ENCODE results near the gene FLNC.
A peak's percentile ranks its signal among the peaks of the same experiment; 100 is the strongest.

Gene FLNC

DNA sequence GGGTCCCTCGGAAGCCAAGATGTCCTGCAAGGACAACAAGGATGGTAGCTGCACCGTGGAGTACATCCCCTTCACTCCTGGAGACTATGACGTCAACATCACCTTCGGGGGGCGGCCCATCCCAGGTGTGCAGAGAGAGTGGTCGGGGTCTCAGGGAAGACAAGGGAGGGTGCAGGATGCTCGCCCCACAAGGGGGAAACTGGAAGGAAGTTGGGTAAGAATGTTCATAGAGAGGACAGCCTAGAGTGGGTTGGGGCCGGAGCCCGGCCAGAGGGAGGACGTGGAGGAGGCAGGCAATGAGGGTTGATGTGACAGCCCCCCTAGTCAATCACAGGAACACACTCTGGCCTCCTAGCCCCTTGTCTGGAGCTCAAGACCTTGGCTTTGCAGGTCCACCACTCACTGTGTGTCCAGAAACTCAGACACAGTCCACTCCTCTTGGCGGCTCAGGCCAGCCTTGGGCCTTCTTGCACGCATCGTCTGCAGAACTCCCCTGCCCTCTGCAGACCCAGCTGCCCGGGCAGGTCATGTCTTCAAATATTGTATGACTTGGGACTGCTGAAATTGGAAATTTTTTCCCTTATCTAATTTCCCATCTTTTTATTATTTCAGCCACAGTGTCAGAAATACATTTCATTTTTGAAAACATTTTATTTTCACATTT, 16.7 kb downstream of the FLNC start:
- no peak for DNase-seq (ENCODE audit: low read depth in 2 of 2)

DNA sequence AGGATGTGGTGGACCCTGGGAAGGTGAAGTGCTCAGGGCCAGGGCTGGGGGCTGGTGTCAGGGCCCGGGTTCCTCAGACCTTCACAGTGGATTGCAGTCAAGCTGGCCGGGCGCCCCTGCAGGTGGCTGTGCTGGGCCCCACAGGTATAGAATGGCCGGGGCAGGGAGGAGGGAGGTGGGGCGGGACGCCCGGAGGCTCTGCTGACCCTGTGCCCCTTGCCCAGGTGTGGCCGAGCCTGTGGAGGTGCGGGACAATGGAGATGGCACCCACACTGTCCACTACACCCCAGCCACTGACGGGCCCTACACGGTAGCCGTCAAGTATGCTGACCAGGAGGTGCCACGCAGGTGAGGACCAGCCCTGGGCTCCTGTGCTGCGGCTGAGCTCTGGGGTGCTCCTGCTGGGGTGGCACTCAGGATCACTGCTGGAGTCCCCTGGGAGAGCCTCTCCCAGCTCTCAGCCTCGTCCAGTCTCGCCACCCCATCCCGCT, 17.6 kb downstream of the FLNC start:
- DNase-seq (ENCODE audit: low read depth in 2 of 2), result no peak

DNA sequence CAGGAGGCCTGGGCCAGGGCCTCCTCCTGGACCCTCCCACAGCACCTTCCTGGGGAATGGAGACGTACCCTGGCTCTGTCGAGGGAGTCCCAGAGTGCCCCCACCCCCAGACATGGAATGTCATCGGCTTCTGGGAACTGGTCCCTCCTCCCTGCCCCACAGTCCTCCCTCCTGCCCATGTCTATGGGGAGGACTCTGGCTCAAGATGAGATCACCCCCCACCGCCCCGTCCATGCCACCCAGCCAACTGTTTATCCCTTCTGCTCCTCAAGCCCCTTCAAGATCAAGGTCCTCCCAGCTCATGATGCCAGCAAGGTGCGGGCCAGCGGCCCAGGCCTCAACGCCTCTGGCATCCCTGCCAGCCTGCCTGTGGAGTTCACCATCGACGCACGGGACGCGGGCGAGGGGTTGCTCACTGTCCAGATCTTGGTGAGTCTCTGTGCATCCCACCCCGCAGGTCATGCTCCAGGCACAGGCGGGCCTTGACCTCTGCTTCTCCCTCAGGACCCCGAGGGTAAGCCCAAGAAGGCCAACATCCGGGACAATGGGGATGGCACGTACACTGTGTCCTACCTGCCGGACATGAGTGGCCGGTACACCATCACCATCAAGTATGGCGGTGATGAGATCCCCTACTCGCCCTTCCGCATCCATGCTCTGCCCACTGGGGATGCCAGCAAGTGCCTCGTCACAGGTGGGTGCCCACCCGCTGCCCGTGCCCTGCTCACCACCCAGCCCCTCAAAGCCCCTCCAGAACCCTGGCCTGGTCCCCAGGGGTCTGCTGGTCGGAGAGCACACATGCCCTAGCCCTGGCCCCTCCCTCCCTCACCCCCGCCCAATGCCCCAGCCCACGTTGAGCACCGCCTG, 18.3 kb downstream of the FLNC start:
- DNase-seq (ENCODE audit: low read depth in 2 of 2), result no peak

DNA sequence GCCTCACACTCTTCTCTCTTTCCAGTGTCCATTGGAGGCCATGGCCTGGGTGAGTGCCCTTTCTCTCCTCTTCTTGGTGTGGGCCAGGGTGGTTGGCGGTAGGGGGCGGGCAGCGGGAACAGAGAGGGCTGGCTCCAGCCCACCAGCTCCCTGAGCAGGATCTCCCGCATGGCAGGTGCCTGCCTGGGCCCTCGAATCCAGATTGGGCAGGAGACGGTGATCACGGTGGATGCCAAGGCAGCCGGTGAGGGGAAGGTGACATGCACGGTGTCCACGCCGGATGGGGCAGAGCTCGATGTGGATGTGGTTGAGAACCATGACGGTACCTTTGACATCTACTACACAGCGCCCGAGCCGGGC, 18.9 kb downstream of the FLNC start:
- no peak for DNase-seq (ENCODE audit: low read depth in 2 of 2)

DNA sequence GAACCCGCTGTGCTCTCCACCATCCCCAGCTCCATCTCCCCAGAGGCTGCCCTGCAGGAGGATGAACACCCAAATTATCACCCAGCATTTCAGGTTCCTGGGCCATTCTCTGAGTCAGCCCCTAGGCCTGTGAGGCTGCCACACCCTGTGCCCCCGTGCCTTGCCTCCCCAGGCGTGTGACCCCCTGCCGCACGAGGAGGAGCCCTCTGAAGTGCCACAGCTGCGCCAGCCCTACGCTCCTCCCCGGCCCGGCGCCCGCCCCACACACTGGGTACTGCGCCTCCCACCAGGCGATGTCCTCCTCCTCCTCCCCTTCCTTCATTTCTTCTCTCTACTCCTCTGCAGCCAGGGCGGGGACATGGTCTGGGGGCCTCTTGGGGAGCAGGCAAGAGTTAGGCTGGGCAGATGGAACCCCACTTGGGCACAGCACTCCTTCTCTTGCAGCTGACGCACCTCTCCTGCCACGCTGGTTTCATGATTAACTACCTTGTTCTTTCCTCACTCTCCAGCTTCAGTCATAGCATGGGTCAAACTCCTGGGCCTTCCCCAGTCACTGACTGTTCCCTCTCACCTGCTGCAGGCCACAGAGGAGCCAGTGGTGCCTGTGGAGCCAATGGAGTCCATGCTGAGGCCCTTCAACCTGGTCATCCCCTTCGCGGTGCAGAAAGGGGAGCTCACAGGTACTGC, 19.7 kb downstream of the FLNC start:
- no peak for DNase-seq (ENCODE audit: low read depth in 2 of 2)

DNA sequence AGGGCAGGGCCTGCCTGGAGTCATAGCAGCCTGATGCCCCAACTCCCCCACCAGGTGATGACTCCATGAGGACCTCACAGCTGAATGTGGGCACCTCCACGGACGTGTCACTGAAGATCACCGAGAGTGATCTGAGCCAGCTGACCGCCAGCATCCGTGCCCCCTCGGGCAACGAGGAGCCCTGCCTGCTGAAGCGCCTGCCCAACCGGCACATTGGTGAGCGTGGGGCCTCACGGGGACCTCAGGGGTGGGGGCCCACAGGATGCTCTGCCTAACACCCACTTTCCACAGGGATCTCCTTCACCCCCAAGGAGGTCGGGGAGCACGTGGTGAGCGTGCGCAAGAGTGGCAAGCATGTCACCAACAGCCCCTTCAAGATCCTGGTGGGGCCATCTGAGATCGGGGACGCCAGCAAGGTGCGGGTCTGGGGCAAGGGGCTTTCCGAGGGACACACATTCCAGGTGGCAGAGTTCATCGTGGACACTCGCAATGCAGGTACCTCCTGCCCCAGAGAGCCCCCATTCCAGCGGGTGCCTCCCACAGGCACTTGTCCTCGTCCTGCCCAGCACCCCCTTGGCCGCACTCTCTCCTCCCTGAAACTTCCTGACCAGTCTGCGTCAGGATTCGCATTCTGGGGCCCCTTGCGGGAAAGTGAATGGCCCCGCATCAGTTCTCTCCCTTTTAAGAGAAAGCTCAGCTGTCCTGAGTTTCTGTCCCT, 22.5 kb downstream of the FLNC start:
- no peak for DNase-seq (ENCODE audit: low read depth in 2 of 2)

DNA sequence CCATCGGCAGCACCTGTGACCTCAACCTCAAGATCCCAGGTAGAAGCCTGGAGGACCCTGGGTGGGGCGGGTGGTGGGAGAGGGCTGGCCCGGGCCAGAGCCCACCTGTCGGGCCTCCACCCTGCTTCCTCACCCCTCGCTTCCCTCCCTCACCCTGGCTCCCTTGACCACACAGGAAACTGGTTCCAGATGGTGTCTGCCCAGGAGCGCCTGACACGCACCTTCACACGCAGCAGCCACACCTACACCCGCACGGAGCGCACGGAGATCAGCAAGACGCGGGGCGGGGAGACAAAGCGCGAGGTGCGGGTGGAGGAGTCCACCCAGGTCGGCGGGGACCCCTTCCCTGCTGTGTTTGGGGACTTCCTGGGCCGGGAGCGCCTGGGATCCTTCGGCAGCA, 23.6 kb downstream of the FLNC start:
- no peak for DNase-seq (ENCODE audit: low read depth in 2 of 2)

DNA sequence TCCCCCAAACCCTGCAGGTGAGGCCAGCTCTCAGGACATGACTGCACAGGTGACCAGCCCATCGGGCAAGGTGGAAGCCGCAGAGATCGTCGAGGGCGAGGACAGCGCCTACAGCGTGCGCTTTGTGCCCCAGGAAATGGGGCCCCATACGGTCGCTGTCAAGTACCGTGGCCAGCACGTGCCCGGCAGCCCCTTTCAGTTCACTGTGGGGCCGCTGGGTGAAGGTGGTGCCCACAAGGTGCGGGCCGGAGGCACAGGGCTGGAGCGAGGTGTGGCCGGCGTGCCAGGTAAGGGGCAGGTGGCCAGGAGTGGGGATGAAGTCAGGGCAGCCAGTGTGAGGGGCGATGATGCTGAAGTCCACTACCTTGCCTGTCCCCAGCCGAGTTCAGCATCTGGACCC, 24.2 kb downstream of the FLNC start:
- DNase-seq (ENCODE audit: low read depth in 2 of 2), result no peak

DNA sequence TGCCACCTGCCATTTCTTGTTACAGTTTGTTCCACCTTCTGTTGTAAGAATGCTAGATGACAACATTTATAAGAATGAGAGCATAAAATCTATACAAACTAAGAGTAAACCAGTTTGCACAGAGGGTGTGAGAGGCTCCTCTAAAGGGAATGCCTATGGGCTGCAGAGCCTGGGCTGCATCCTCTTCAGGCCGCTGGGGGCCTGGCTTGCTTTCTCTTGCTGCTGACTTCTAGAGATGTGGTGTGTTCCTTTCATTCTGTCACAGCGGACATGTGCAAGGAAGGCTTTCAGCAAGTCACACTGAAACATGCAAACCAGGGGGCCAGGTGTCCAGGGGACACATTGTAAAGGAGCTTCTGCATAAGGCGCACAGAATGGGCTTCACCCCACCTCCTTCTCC, 25.4 kb downstream of the FLNC start:
- no peak for DNase-seq (ENCODE audit: low read depth in 2 of 2)

DNA sequence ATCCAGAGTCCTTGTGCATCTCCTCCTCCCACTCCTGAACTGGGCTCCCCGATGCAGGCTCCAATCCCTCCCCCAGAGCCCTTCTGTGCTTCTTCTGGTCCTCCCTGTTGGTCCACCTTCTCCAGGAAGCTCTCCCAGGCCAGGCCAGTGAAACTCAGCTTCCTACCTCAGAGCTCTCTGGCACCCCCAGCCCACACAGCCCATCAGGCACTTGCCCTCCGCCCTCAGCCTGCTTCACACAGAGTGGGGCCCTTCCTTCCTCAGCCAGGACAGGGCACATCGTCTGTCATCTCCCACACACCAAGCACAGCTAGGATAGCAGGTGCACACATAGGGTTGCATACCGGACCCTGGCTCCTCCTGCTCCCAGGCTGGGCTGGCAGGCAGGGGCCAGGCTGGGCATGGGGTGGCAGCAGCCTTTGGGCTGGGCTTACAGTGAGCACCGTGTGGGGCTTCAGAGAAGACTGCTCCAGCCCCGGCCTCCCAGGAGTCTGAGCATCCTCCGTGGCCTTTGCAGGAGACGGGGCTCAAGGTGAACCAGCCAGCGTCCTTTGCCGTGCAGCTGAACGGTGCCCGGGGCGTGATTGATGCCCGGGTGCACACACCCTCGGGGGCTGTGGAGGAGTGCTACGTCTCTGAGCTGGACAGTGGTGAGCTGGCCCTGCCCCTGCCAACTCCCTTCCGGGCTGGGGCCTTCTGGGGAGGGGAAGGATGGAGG, 26.0 kb downstream of the FLNC start:
- no peak for DNase-seq (ENCODE audit: low read depth in 2 of 2)

DNA sequence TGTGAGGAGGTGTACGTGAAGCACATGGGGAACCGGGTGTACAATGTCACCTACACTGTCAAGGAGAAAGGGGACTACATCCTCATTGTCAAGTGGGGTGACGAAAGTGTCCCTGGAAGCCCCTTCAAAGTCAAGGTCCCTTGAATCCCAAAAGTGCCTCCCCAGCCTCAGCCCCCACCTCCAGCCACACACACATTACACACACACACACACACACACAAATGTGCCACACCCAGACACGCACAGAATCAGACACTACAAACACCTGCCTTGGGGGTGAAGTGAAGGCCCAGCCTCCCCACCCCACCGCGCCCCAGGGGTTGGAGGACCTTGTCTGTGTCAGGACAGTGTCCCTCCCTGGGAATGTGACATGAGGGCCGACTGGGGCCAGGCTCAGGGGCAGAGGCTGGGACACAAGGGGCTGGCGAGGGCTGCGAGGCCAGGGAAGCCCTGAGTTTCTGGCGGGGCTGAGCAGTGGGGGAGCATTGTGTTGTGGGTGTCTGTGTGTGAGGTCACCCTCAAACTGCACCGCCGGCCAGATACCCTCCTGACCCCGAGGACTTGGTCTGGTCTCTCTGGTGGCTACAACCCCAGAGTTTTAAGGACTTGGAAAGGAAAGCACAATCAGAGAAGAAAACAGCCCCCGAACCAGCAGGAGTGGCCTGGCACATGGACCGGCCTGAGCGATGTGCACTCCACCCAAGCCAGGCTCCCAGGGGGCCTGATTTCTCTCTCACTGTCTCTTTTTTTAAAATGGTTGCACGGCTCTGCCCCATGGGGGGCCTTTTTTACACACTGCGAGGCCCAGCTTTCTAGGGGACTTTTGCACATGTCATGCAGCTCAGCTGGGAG, 28.4 kb downstream of the FLNC start:
- no peak for DNase-seq (ENCODE audit: low read depth in 2 of 2)

DNA sequence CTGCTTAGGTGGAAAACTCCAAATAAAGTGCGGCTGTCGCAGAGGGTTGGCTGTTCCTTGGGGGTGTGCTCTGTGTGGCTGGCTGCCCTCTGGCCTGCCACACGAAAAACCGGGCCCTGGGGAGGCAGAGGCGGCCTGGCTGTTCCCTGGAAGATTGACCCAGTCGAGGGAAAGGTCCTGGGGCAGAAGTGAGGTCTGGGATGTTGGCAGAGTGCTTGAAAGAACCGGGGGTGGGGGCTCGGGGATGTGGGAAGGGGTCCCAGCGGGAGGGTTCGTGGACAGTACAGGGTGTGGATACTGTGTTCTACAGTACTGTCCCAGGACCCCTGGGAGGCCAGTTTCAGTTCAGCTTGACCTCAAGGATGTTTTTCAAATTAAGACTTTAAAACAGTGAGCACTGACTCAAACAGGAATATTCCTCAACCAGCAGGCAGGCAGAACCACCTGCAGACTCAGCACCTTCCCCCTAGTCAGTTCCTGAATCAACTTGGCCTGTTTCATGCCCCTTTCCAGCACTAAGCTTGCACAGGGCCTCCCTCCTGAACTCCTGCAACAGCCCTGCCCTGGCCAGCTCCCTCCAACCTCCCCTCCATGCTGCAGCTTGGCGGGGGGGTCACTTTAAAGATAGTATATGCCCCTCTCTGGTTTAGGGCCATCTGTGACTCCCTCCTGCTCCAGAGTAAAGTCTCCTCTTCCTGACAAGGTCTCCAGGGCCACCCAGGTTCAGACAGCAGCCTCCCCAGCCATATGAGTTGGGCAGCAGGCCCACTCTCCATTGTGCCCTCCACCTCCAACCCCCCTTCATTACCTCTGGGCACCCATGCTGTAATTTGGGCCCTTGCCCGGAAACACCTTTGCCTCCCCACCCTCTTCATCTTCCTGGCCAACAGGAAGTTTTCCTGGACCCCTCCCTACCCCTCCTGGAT, 29.3 kb downstream of the FLNC start:
- no peak for DNase-seq (ENCODE audit: low read depth in 2 of 2)

DNA sequence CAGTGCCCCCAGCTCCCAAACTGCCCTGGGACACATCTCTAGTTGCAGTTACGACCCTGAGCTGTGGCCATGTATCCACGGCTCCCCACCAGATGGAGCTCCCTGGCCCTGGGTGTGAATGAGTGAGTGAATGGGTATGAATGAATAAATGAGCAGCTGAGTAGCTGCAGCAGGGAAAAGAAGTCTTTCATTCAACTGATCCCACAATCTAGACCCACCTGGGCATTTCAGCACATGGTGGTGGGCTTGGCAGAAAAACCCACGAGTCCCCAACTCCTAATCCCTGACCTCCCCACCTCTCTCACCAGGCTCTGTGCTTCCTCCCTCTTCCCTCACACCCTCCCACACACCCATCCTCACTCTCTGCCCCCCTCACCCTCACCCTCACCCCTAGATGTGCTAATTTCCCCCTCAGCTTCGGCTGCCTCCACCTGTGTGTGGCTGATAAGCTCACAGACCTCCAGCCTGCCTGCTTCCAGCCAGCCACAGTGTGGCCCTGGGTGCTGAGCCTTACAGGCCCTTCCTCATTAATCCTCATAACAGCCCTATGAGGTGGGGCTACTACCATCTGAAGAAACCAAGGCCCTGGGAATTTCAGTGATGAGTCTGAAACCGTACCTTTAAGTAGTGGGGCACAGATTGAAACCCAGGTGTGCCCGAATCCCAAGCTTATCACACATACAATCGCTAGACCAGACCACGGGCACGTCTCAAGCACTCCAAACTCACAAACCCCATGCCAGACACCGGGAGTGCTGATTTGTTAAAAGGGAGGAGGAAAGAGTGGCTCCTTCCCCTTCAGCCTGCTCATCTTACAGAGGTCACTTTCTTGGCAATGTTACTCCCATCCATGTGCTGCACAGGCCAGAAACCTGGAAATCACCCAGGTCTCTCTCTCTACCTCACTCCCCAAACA, 30.2 kb downstream of the FLNC start:
- no peak for DNase-seq (ENCODE audit: low read depth in 2 of 2)

DNA sequence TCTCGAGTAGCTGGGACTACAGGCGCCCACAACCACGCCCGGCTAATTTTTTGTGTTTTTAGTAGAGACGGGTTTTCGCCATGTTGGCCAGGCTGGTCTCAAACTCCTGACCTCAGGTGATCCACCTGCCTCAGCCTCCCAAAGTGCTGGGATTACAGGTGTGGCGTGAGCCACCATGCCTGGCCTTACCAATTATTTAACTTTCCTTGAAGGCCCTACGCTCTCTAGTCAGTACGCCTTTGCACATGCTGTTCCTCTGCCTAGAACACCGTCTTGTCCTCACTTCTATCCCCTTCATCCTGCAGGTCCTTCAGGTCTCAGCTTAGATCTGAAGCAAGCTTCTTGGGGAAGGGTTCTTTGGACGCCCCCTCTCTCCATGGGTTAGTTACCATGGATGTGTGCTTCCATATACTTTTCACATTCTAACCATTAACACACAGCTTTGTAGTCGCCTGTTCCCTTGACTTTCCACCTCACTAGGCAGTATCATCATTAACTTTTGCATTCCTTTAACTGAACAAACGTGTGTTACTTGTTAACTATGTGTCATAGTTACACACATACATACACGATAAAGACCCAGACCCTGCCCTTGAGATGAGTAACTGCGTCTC, 31.9 kb downstream of the FLNC start:
- DNase-seq (ENCODE audit: low read depth in 2 of 2), result no peak

DNA sequence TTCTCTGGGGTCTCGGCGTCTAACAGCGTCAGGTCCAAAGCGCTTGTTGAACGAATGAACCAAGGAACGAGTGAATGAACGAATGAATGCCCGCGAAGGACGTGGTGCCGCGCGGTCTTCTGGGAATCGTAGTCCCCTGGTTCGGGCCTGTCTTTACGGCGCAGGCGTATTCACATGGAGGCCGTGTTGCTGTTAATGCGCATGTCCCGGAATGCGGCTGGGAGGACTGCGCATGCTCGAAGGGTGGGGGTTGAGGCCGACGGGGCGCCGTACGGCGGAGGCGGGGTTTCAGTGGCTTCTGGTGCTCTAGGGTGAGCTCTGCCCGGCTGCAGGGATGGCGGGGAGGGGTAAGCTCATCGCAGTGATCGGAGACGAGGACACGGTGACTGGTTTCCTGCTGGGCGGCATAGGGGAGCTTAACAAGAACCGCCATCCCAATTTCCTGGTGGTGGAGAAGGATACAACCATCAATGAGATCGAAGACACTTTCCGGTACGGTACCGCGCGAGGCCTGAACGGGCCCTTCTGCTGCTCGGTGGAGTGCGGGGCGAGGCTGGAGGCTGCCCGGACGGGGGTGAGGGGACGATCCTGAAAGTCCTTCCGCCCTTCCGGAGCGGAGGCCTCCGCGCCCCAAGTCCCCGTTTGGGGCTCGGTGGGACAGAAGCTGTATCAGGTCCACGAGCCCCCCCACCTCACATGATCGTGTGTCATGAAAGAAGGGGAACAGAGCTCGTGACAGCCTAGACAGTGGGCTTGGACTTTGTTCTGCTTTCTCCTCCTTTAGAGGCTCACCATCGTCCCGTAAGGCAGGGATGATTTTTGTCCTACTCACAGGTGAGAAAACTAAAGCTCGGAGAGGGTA, 32.6 kb downstream of the FLNC start, which contains the start of gene ATP6V1F:
ATP6V1F (plus strand) TSS at position 286 of the 862 bp plus-strand sequence; CDS start at position 335, 49 bp downstream.
- peak; percentile 95 to 97 for DNase-seq (ENCODE audit: low read depth in 2 of 2)

DNA sequence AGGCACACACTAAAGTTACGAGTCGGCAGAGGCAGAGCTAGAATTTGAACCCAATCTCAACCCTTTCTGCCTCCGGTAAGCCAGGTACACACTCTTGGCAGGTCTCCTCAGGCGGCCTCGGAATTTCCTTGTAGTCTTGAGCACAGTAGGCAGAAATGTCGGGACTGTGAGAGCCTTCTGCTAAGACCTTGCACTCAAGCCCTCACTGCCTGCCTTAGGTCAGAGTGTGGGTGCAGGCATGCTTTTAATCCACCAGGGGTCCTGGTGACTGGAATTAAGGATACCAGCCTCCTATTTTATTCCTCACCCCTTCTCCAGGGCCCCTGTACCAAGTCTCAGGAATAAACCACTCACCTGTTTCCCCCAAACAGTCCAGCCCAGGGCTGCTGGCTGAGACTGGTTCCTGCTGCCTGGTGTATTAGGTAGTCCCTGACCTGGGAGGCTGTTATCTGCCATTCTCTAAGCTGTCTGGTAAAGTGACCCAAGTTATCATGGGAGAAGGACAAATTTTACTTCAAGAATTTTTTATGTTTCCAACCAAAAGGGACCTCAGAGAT, 33.3 kb downstream of the FLNC start:
- DNase-seq (ENCODE audit: low read depth in 2 of 2), result peak in 1 of 2 donors; percentile 8
